GM12801 (cell line): ENCODE data around the gene IGSF8.

Experiments used
- TF ChIP-seq, protein P1 (sequence below): IDR thresholded peaks from one replicate; pipeline ENCODE4 v1.5.1; 2011; ENCODE audit warnings: control low read depth; ENCODE audit not compliant: insufficient read length; ENCODE audit errors: extremely low read depth

IGSF8 gene

DNA sequence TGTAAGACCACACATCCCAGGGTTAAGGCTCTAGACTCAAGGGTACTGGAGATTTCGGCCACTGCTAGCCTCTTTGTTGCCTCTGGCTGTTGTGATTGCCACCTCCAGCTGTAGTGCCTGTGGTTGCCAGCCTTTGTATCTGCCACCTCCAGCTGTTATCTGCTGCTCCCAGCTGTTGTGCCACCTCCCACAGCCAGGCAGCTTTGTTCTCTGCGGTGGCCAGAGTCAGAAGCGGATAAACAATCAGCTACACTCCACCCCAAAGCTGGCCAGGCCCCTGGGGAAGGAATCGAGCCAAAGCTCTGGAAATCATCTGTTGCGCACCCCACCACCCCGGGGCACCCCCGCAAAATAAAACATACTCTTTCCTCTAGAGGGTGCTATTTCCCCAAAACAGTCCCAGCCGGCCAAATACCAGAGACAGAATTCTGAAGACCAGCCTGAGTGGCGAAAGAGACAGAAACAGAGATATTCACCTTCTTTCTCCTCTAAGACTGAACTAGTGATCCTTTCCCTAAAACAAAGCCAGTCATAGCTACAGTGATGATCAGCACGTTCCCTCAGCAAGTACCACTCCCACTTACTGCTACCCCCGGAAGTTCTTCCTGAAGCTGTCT lies 51.8 kb downstream of the IGSF8 start:
- TF ChIP-seq, protein P1, sequence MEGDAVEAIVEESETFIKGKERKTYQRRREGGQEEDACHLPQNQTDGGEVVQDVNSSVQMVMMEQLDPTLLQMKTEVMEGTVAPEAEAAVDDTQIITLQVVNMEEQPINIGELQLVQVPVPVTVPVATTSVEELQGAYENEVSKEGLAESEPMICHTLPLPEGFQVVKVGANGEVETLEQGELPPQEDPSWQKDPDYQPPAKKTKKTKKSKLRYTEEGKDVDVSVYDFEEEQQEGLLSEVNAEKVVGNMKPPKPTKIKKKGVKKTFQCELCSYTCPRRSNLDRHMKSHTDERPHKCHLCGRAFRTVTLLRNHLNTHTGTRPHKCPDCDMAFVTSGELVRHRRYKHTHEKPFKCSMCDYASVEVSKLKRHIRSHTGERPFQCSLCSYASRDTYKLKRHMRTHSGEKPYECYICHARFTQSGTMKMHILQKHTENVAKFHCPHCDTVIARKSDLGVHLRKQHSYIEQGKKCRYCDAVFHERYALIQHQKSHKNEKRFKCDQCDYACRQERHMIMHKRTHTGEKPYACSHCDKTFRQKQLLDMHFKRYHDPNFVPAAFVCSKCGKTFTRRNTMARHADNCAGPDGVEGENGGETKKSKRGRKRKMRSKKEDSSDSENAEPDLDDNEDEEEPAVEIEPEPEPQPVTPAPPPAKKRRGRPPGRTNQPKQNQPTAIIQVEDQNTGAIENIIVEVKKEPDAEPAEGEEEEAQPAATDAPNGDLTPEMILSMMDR, result no peak

DNA sequence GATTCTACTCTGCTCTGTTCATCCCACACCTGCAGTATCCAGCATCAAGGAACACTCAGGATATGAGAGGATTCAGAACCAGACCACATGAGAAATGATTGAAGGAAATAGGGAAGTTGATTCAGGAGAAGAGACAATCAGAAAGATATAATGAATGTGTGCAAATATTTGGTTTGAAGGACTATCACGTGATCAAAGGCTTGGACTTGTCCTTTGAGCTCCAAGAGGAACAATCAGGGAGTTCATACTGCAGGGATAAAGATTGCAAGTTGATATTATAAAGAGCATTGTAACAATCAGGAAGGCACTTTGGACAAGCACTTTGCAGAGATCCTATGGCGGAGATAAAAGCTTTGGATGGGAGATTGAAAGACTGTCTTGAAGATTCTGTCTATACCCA lies 52.8 kb downstream of the IGSF8 start:
- TF ChIP-seq, protein P1, result no peak

DNA sequence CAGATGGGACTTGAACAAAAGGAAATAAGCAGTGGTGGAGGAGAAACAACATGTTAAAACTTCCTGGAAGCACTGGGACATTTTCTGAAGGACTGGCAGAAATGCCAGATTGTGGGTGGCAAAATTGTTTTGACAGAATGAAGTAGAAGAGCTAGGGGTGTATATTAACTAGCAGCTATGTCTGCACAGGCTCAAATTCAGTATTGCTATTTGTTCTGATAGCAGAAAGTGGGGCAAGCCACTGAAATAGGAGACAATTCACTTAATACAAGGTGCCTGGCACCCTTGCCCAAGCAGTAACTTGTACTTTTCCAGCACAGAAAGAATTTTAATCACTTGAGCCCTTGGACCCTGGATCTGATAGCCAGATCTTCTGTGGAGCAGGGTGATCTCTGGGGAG lies 54.9 kb downstream of the IGSF8 start:
- TF ChIP-seq, protein P1, result no peak
